ENCODE data around the gene TSG101. TPM values are rescaled to one million over a fixed set of nuclear protein-coding genes. Genes with fewer than 3 reads are reported as not detected.

The TSG101 gene
- total RNA-seq, 1 donor from 2014 or later, result 118 TPM

- H3K9me3 Mint-ChIP-seq (ENCODE audit: unreplicated experiment), result no peaks in the 10 kb centered on the region
- no peaks in the 10 kb centered on the region for H3K36me3 Mint-ChIP-seq (ENCODE audit: unreplicated experiment)
- no peaks in the 10 kb centered on the region for H3K4me1 Mint-ChIP-seq (ENCODE audit: low read depth, unreplicated experiment)
- H3K27me3 Mint-ChIP-seq (ENCODE audit: unreplicated experiment), result no peaks in the 10 kb centered on the region
- DNase-seq, result no peak
- no peak overlapping the region for H3K4me3 Mint-ChIP-seq (ENCODE audit: unreplicated experiment)
- no peak for TF ChIP-seq CTCF (IDR thresholded peaks at IDR 0.05; ENCODE audit: partially characterized antibody, unreplicated experiment)
- no peak overlapping the region for H3K27ac Mint-ChIP-seq (ENCODE audit: unreplicated experiment)
Observed at GRCh38 chr11:18498039-18498438, 28.7 kb downstream of the TSG101 start.

- DNase-seq, result no peak
- TF ChIP-seq CTCF (IDR thresholded peaks at IDR 0.05; ENCODE audit: partially characterized antibody, unreplicated experiment), result no peak
- H3K36me3 Mint-ChIP-seq (ENCODE audit: unreplicated experiment), result no peaks in the 10 kb centered on the region
- no peaks in the 10 kb centered on the region for H3K4me1 Mint-ChIP-seq (ENCODE audit: low read depth, unreplicated experiment)
- no peak overlapping the region for H3K4me3 Mint-ChIP-seq (ENCODE audit: unreplicated experiment)
- no peak overlapping the region for H3K27ac Mint-ChIP-seq (ENCODE audit: unreplicated experiment)
- no peaks in the 10 kb centered on the region for H3K27me3 Mint-ChIP-seq (ENCODE audit: unreplicated experiment)
- no peaks in the 10 kb centered on the region for H3K9me3 Mint-ChIP-seq (ENCODE audit: unreplicated experiment)
Observed at GRCh38 chr11:18495703-18496102, 31.0 kb downstream of the TSG101 start.

GRCh38 chr11:18495271-18495670, 31.5 kb downstream of the TSG101 start:
- Mint-ChIP-seq H3K4me1 (ENCODE audit: low read depth, unreplicated experiment) (no peaks in the 10 kb centered on the region), H3K27ac (ENCODE audit: unreplicated experiment) (no peak overlapping the region), H3K27me3 (ENCODE audit: unreplicated experiment) (no peaks in the 10 kb centered on the region), H3K9me3 (ENCODE audit: unreplicated experiment) (no peaks in the 10 kb centered on the region), H3K4me3 (ENCODE audit: unreplicated experiment) (no peak overlapping the region), H3K36me3 (ENCODE audit: unreplicated experiment) (no peaks in the 10 kb centered on the region)
- no peak for DNase-seq
- no peak for TF ChIP-seq CTCF (IDR thresholded peaks at IDR 0.05; ENCODE audit: partially characterized antibody, unreplicated experiment)

GRCh38 chr11:18493310-18493709, 33.4 kb downstream of the TSG101 start:
- no peaks in the 10 kb centered on the region for H3K36me3 Mint-ChIP-seq (ENCODE audit: unreplicated experiment)
- H3K9me3 Mint-ChIP-seq (ENCODE audit: unreplicated experiment), result peaks cover 3% of the 10 kb centered on the region
- H3K4me1 Mint-ChIP-seq (ENCODE audit: low read depth, unreplicated experiment), result no peaks in the 10 kb centered on the region
- H3K27me3 Mint-ChIP-seq (ENCODE audit: unreplicated experiment), result no peaks in the 10 kb centered on the region
- H3K27ac Mint-ChIP-seq (ENCODE audit: unreplicated experiment), result no peak overlapping the region
- no peak for DNase-seq
- no peak for TF ChIP-seq CTCF (IDR thresholded peaks at IDR 0.05; ENCODE audit: partially characterized antibody, unreplicated experiment)
- no peak overlapping the region for H3K4me3 Mint-ChIP-seq (ENCODE audit: unreplicated experiment)

- no peak for DNase-seq
Observed at GRCh38 chr11:18492888-18493287, 33.9 kb downstream of the TSG101 start.

More at GRCh38 chr11:18492888-18493287, 33.9 kb downstream of the TSG101 start:
- Mint-ChIP-seq H3K4me1 (ENCODE audit: low read depth, unreplicated experiment) (no peaks in the 10 kb centered on the region), H3K27ac (ENCODE audit: unreplicated experiment) (no peak overlapping the region), H3K9me3 (ENCODE audit: unreplicated experiment) (peaks cover 3% of the 10 kb centered on the region), H3K4me3 (ENCODE audit: unreplicated experiment) (no peak overlapping the region), H3K36me3 (ENCODE audit: unreplicated experiment) (no peaks in the 10 kb centered on the region), H3K27me3 (ENCODE audit: unreplicated experiment) (no peaks in the 10 kb centered on the region)
- no peak for TF ChIP-seq CTCF (IDR thresholded peaks at IDR 0.05; ENCODE audit: partially characterized antibody, unreplicated experiment)

Data from glutamatergic neuron (in vitro differentiated cells).